ENCODE measurements around the gene ITGAD. TPM values are rescaled to one million over a fixed set of nuclear protein-coding genes. Genes with fewer than 3 reads are reported as not detected.

Gene ITGAD
- polyA plus RNA-seq, 2 of the 4 experiments (the other 2 are of a cell fraction): not detected

- POLR2A ChIA-PET: no interaction called here
- ATAC-seq (no peak), DNase-seq (ENCODE audit: low read depth in 1 of 2, low spot score in 1 of 2) (no peak), FAIRE-seq (no peak)
- H3K4me3 ChIP-seq: no peak overlapping the region
- WGBS (ENCODE audit: missing lambda C conversion rate): 68% methylated on average over 8 of the region's 8 CpGs
- peaks cover 24% of the 10 kb centered on the region for H3K4me1 ChIP-seq
- no peak for TF ChIP-seq HOXA7 (CRISPR knock-in tag; IDR thresholded peaks at IDR 0.05)
- no peak for TF ChIP-seq CTCF (IDR thresholded peaks at IDR 0.05)
- TF ChIP-seq ATOH8 (CRISPR knock-in tag; IDR thresholded peaks at IDR 0.05; ENCODE audit: low read depth): no peak
- no peak for TF ChIP-seq MAZ (IDR thresholded peaks at IDR 0.05; ENCODE audit: borderline replicate concordance, low read depth, low read length)
- TF ChIP-seq HEYL (CRISPR knock-in tag; IDR thresholded peaks at IDR 0.05): no peak
- no peak for TF ChIP-seq PBX3 (IDR thresholded peaks at IDR 0.05)
- TF ChIP-seq CBX8 (IDR thresholded peaks at IDR 0.05): no peak
- no peak for TF ChIP-seq SREBF2 (IDR thresholded peaks at IDR 0.05)
- no peak for TF ChIP-seq JUNB (IDR thresholded peaks at IDR 0.05)
- TF ChIP-seq BHLHE40 (IDR thresholded peaks at IDR 0.05; ENCODE audit: low read depth, low read length): no peak
- no peak for TF ChIP-seq E2F6 (IDR thresholded peaks at IDR 0.05; ENCODE audit: borderline replicate concordance, low read depth)
- no peak for TF ChIP-seq KDM1A (IDR thresholded peaks at IDR 0.05; ENCODE audit: low read depth)
- TF ChIP-seq PHF8 (IDR thresholded peaks at IDR 0.05; ENCODE audit: borderline replicate concordance, low read depth): no peak
- TF ChIP-seq TFCP2L1 (CRISPR knock-in tag; IDR thresholded peaks at IDR 0.05): no peak
- TF ChIP-seq FOSB (CRISPR knock-in tag; IDR thresholded peaks at IDR 0.05): no peak
- no peak overlapping the region for H3K4me2 ChIP-seq
- CTCF ChIA-PET: interaction anchor here (0.5 kb wide), 2 partner anchors 463 to 533 kb away, joined by 3 read pairs; no protein-coding TSS in a partner anchor
- H3K9me3 ChIP-seq: no peaks in the 10 kb centered on the region
- H3K27ac ChIP-seq: no peak overlapping the region
These were observed 14.3 kb downstream of the ITGAD start for GRCh38 chr16:31407406-31407805.

- H3K4me2 ChIP-seq: 0 out of 3 replicates have a peak overlapping the region, but pooled peaks have one; percentile 30
- peaks cover 12% of the 10 kb centered on the region for H3K4me1 ChIP-seq
- no peak overlapping the region for H3K4me3 ChIP-seq
- ATAC-seq: no peak
- TF ChIP-seq FOSL2 (IDR thresholded peaks at IDR 0.05) (no peak), FOSL2 (CRISPR knock-in tag; IDR thresholded peaks at IDR 0.05) (peak; percentile 26; the same call in 1 of the 2 replicates), EHMT2 (IDR thresholded peaks at IDR 0.05; ENCODE audit: low read depth) (no peak), CEBPB (IDR thresholded peaks at IDR 0.05) (no peak), HOXB13 (CRISPR knock-in tag; IDR thresholded peaks at IDR 0.05; ENCODE audit: low read depth) (no peak)
- CTCF ChIA-PET: no interaction called here
- POLR2A ChIA-PET: no interaction called here
- no peak for FAIRE-seq
- H3K27ac ChIP-seq: no peak overlapping the region
- peak in 1 of 2 experiments; percentile 46 for DNase-seq (ENCODE audit: low read depth in 1 of 2, low spot score in 1 of 2)
- 5% methylated on average over 3 of the region's 3 CpGs for WGBS (ENCODE audit: missing lambda C conversion rate)
- no peaks in the 10 kb centered on the region for H3K9me3 ChIP-seq
These were observed 16.3 kb downstream of the ITGAD start for GRCh38 chr16:31409433-31409832.

GRCh38 chr16:31410082-31410481 lies 16.9 kb downstream of the ITGAD start:
- ChIA-PET CTCF (no interaction called here), POLR2A (no interaction called here)
- H3K4me2 ChIP-seq: no peak overlapping the region
- ATAC-seq (no peak), FAIRE-seq (no peak), DNase-seq (ENCODE audit: low read depth in 1 of 2, low spot score in 1 of 2) (no peak)
- peaks cover 9% of the 10 kb centered on the region; the same call in 2 of the 3 replicates for H3K4me1 ChIP-seq
- no peak overlapping the region for H3K27ac ChIP-seq
- no peak overlapping the region for H3K4me3 ChIP-seq
- WGBS (ENCODE audit: missing lambda C conversion rate): 87% methylated on average over 9 of the region's 9 CpGs
- no peaks in the 10 kb centered on the region for H3K9me3 ChIP-seq
- TF ChIP-seq JUNB (IDR thresholded peaks at IDR 0.05): no peak
- no peak for TF ChIP-seq ZC3H11A (IDR thresholded peaks at IDR 0.05)
- TF ChIP-seq ZSCAN20 (CRISPR knock-in tag; IDR thresholded peaks at IDR 0.05): no peak
- TF ChIP-seq CBX2 (IDR thresholded peaks at IDR 0.05; ENCODE audit: borderline replicate concordance, low read depth): no peak
- TF ChIP-seq FOXS1 (CRISPR knock-in tag; IDR thresholded peaks at IDR 0.05): no peak
- TF ChIP-seq RCOR1 (IDR thresholded peaks at IDR 0.05; ENCODE audit: low read depth, low read length): no peak
- no peak for TF ChIP-seq FOSB (CRISPR knock-in tag; IDR thresholded peaks at IDR 0.05)
- no peak for TF ChIP-seq KDM5A (IDR thresholded peaks at IDR 0.05)
- TF ChIP-seq JUN (IDR thresholded peaks at IDR 0.05): no peak
- no peak for TF ChIP-seq POLR2A (IDR thresholded peaks at IDR 0.05; ENCODE audit: low read length)
- no peak for TF ChIP-seq MAX (IDR thresholded peaks at IDR 0.05)
- TF ChIP-seq HOXB5 (CRISPR knock-in tag; IDR thresholded peaks at IDR 0.05): no peak
- TF ChIP-seq PBX3 (IDR thresholded peaks at IDR 0.05): no peak
